ENCODE measurements around the gene RASSF4.

The RASSF4 gene

GRCh38 chr10:45015590-45015989, 56.0 kb downstream of the RASSF4 start:
- DNase-seq = no peak

GRCh38 chr10:45023426-45023825, 63.8 kb downstream of the RASSF4 start:
- DNase-seq = no peak

GRCh38 chr10:45034301-45034700, 74.7 kb downstream of the RASSF4 start:
- DNase-seq = no peak

- DNase-seq = no peak
Measured at GRCh38 chr10:45035673-45036072, 76.1 kb downstream of the RASSF4 start.

GRCh38 chr10:45040921-45041542, 81.4 kb downstream of the RASSF4 start:
- no peak for DNase-seq

GRCh38 chr10:45044290-45044689, 84.7 kb downstream of the RASSF4 start:
- no peak for DNase-seq

Data from effector CD8-positive, alpha-beta T cell (primary cell).